Ishikawa (cell line): ENCODE results near the gene BTBD9.

Experiments used
- CEBPB ChIP-seq: IDR thresholded peaks from 2 replicates; pipeline ENCODE4 v1.6.1; 2012
- CREB1 ChIP-seq: IDR thresholded peaks from 2 replicates; pipeline ENCODE4 v1.6.1; 2012; ENCODE audit warnings: low read depth
- EGR1 ChIP-seq: IDR thresholded peaks from 2 replicates; pipeline ENCODE4 v1.6.1; 2012
- EP300 ChIP-seq: IDR thresholded peaks from 2 replicates; pipeline ENCODE4 v1.6.1; 2012; ENCODE audit warnings: borderline replicate concordance
- FOXM1 ChIP-seq: IDR thresholded peaks from 2 replicates; pipeline ENCODE4 v1.6.1; 2012; ENCODE audit warnings: low read depth, borderline replicate concordance
- MAX ChIP-seq: IDR thresholded peaks from 2 replicates; pipeline ENCODE4 v1.6.1; 2012
- NFIC ChIP-seq: IDR thresholded peaks from 2 replicates; pipeline ENCODE4 v1.6.1; 2012
- RAD21 ChIP-seq: IDR thresholded peaks from 2 replicates; pipeline ENCODE4 v1.6.1; 2012; ENCODE audit warnings: low read depth
- REST ChIP-seq: IDR thresholded peaks from 2 replicates; pipeline ENCODE4 v1.6.1; 2012; ENCODE audit warnings: low read depth, mild to moderate bottlenecking
- TAF1 ChIP-seq: IDR thresholded peaks from 2 replicates; pipeline ENCODE4 v1.6.1; 2012; ENCODE audit warnings: low read depth, mild to moderate bottlenecking
- TCF12 ChIP-seq: IDR thresholded peaks from 2 replicates; pipeline ENCODE4 v1.6.1; 2012; ENCODE audit warnings: low read depth
- TEAD4 ChIP-seq: IDR thresholded peaks from 2 replicates; pipeline ENCODE4 v1.6.1; 2012
- USF1 ChIP-seq: IDR thresholded peaks from 2 replicates; pipeline ENCODE4 v1.6.1; 2012
- YY1 ChIP-seq: IDR thresholded peaks from 2 replicates; pipeline ENCODE4 v1.6.1; 2012; ENCODE audit warnings: low read depth
- ZBTB7A ChIP-seq: IDR thresholded peaks from 2 replicates; pipeline ENCODE4 v1.6.1; 2012; ENCODE audit warnings: low read depth

The BTBD9 gene

GRCh38 chr6:38150021-38150420 is 489.7 kb downstream of the BTBD9 start:
- TF ChIP-seq RAD21: no peak

GRCh38 chr6:38149531-38149930 is 490.2 kb downstream of the BTBD9 start:
- no peak for TF ChIP-seq TCF12
- no peak for TF ChIP-seq REST
- TF ChIP-seq ZBTB7A: no peak
- no peak for TF ChIP-seq YY1
- no peak for TF ChIP-seq USF1
- TF ChIP-seq CREB1: no peak
- no peak for TF ChIP-seq RAD21

- no peak for TF ChIP-seq YY1
- TF ChIP-seq MAX: no peak
- no peak for TF ChIP-seq NFIC
These were observed 491.1 kb downstream of the BTBD9 start for GRCh38 chr6:38148606-38149005.

GRCh38 chr6:38146734-38147027 is 493.0 kb downstream of the BTBD9 start:
- TF ChIP-seq TAF1 (no peak), FOXM1 (no peak), TCF12 (no peak), REST (no peak), YY1 (no peak), RAD21 (no peak), MAX (no peak)

- TF ChIP-seq EGR1: no peak
- no peak for TF ChIP-seq CEBPB
- no peak for TF ChIP-seq REST
- no peak for TF ChIP-seq FOXM1
- no peak for TF ChIP-seq TCF12
- no peak for TF ChIP-seq MAX
- TF ChIP-seq USF1: no peak
- no peak for TF ChIP-seq TEAD4
- no peak for TF ChIP-seq CREB1
- no peak for TF ChIP-seq EP300
- TF ChIP-seq ZBTB7A: no peak
- no peak for TF ChIP-seq NFIC
- TF ChIP-seq TAF1: no peak
These were observed 493.6 kb downstream of the BTBD9 start for GRCh38 chr6:38146021-38146733.
